HCT116 (cell line): ENCODE results near the gene SAV1. TPM values are rescaled to one million over a fixed set of nuclear protein-coding genes. Genes with fewer than 3 reads are reported as not detected.

ENCODE experiments used
- ATAC-seq: fragments of 200-7000 bp; cut with Tn5 transposase; 2 replicates; pipeline ENCODE4 v1.9.1; 2020; ENCODE audit warnings: mild to moderate bottlenecking, moderate library complexity
- BruUV-seq: library from RNA; stranded (reverse); fragments of 400-500 nt; replicated peaks from 2 replicates; lab custom pipeline; 2021; lab: Mats Ljungman, UMichigan
- CTCF ChIA-PET: fragments of 300-600 bp; sonication (Branson Sonifier 250); formaldehyde crosslinking; loops from one replicate; lab custom pipeline; 2021; ENCODE audit warnings: antibody characterized with exemption; lab: Charles Lee
- POLR2A ChIA-PET: fragments of 300-600, 350-600 bp; sonication (Branson Sonifier 250); formaldehyde crosslinking; loops from one replicate; lab custom pipeline; 2021; ENCODE audit warnings: antibody characterized with exemption; lab: Charles Lee
- RAD21 ChIA-PET, 2 experiments: fragments of 300-600 bp; sonication (Branson Sonifier 250); formaldehyde crosslinking; loops; one replicate each; lab custom pipeline; 2023; ENCODE audit warnings: low total read pairs in 2 of 2; ENCODE audit not compliant: uncharacterized antibody in 2 of 2, unreplicated experiment in 2 of 2, low non-redundant PET in 1 of 2; lab: Charles Lee
- DNase-seq: peaks from one replicate; pipeline ENCODE4 v3.0.0-alpha.2; 2010; ENCODE audit warnings: low read depth, low spot score
- H2AFZ ChIP-seq: fragments of 200-600 bp; shearing (Covaris generic), sonication (generic); 2 replicates; pipeline ENCODE4 v1.6.1; 2017; ENCODE audit warnings: low read depth, mixed run types, mixed read lengths, antibody characterized with exemption, low read length; ENCODE audit not compliant: poor library complexity, severe bottlenecking
- H3K27ac ChIP-seq: 2 replicates; pipeline ENCODE4 v1.5.1; 2012; ENCODE audit warnings: low read depth, low read length
- H3K27me3 ChIP-seq: fragments of 200-600 bp; sonication (generic); 2 replicates; pipeline ENCODE4 v1.6.1; 2016; ENCODE audit warnings: mixed run types, low read length, mixed read lengths; ENCODE audit not compliant: insufficient read depth
- H3K36me3 ChIP-seq, 2 experiments: fragments of 200-500 bp in 1 of 2; fragments of 200-600 bp in 1 of 2; sonication (Bioruptor generic) in 1 of 2; sonication (generic) in 1 of 2; 2 replicates each; pipeline versions ENCODE4 v1.5.1 to v1.6.1; 2014 to 2016; ENCODE audit warnings: low read length in 2 of 2, inconsistent platforms in 1 of 2, mixed read lengths in 1 of 2, mixed run types in 1 of 2; ENCODE audit not compliant: insufficient read depth in 2 of 2, control insufficient read depth in 1 of 2
- H3K4me1 ChIP-seq, 2 experiments: fragments of 200-600 bp in 1 of 2; sonication (generic) in 1 of 2; 2 replicates each; pipeline versions ENCODE4 v1.5.1 to v1.6.1; 2012 to 2017; ENCODE audit warnings: low read length in 2 of 2, inconsistent platforms in 1 of 2, mild to moderate bottlenecking in 1 of 2, mixed read lengths in 1 of 2, mixed run types in 1 of 2, moderate library complexity in 1 of 2; ENCODE audit not compliant: insufficient read depth in 2 of 2, control insufficient read depth in 1 of 2
- H3K4me2 ChIP-seq: fragments of 200-600 bp; sonication (generic); 2 replicates; pipeline ENCODE4 v1.6.1; 2017; ENCODE audit warnings: mixed run types, low read length, mixed read lengths
- H3K4me3 ChIP-seq, 2 experiments: fragments of 200-600 bp in 1 of 2; sonication (generic) in 1 of 2; replicated peaks in 1 of 2; 2 replicates each; pipeline ENCODE4 v1.5.1; 2011 to 2016; ENCODE audit warnings: low read length in 2 of 2, control low read depth in 1 of 2, low read depth in 1 of 2, mild to moderate bottlenecking in 1 of 2, mixed read lengths in 1 of 2, mixed run types in 1 of 2
- H3K79me2 ChIP-seq: fragments of 200-600 bp; sonication (generic); 2 replicates; pipeline ENCODE4 v1.6.1; 2017; ENCODE audit warnings: mild to moderate bottlenecking, mixed run types, low read length, moderate library complexity, mixed read lengths; ENCODE audit not compliant: insufficient read depth
- H3K9ac ChIP-seq: fragments of 200-600 bp; sonication (generic); 2 replicates; pipeline ENCODE4 v1.6.1; 2016; ENCODE audit warnings: low read length, mixed read lengths
- H3K9me2 ChIP-seq: fragments of 200-600 bp; sonication (generic), shearing (Covaris generic); 2 replicates; pipeline ENCODE4 v1.6.1; 2017; ENCODE audit warnings: mixed run types, mild to moderate bottlenecking, moderate library complexity; ENCODE audit not compliant: insufficient read depth
- H3K9me3 ChIP-seq, 2 experiments: fragments of 200-500 bp in 1 of 2; fragments of 200-600 bp in 1 of 2; sonication (Bioruptor generic) in 1 of 2; sonication (generic) in 1 of 2; 2 replicates each; pipeline ENCODE4 v1.6.1; 2014 to 2017; ENCODE audit warnings: low read length in 2 of 2, mixed read lengths in 2 of 2, inconsistent platforms in 1 of 2, low read depth in 1 of 2, mild to moderate bottlenecking in 1 of 2, mixed run types in 1 of 2, moderate library complexity in 1 of 2; ENCODE audit not compliant: control insufficient read depth in 1 of 2, insufficient read depth in 1 of 2
- H4K20me1 ChIP-seq: fragments of 200-600 bp; sonication (generic), shearing (Covaris generic); 2 replicates; pipeline ENCODE4 v1.6.1; 2017; ENCODE audit warnings: mixed run types, mild to moderate bottlenecking, moderate library complexity; ENCODE audit not compliant: insufficient read depth
- CEBPB ChIP-seq: IDR thresholded peaks from 2 replicates; pipeline ENCODE4 v1.6.1; 2012; ENCODE audit warnings: low read depth
- CTCF ChIP-seq, 3 experiments: fragments of 200-600 bp in 1 of 3; sonication (generic) in 1 of 3; IDR thresholded peaks in 2 of 3; conservative IDR thresholded peaks in 1 of 3; 2 replicates each; pipeline ENCODE4 v1.5.1; 2012 to 2017; ENCODE audit warnings: low read depth in 2 of 3, low read length in 2 of 3, antibody characterized with exemption in 1 of 3, borderline replicate concordance in 1 of 3, control low read depth in 1 of 3, mild to moderate bottlenecking in 1 of 3, mixed read lengths in 1 of 3, mixed run types in 1 of 3, moderate library complexity in 1 of 3; ENCODE audit not compliant: insufficient read depth in 1 of 3
- EZH2 ChIP-seq: fragments of 200-600 bp; sonication (generic); IDR thresholded peaks from 2 replicates; pipeline ENCODE4 v1.6.1; 2017; ENCODE audit warnings: antibody characterized with exemption, mixed run types
- EZH2phosphoT487 ChIP-seq: fragments of 200-600 bp; IDR thresholded peaks from 2 replicates; pipeline ENCODE4 v1.6.1; 2018; ENCODE audit warnings: antibody characterized with exemption, borderline replicate concordance
- POLR2A ChIP-seq: IDR thresholded peaks from 2 replicates; pipeline ENCODE4 v1.7.0; 2011; ENCODE audit warnings: borderline replicate concordance; ENCODE audit not compliant: insufficient read depth, insufficient read length; ENCODE audit errors: extremely low read depth
- POLR2AphosphoS5 ChIP-seq: IDR thresholded peaks from 2 replicates; pipeline ENCODE4 v1.6.1; 2011; ENCODE audit warnings: mild to moderate bottlenecking, low read depth, low read length, moderate library complexity
- SRF ChIP-seq: IDR thresholded peaks from 2 replicates; pipeline ENCODE4 v1.6.1; 2012; ENCODE audit warnings: low read depth
- YY1 ChIP-seq: IDR thresholded peaks from 2 replicates; pipeline ENCODE4 v1.6.1; 2011; ENCODE audit warnings: low read length, low read depth, moderate library complexity, mild to moderate bottlenecking; ENCODE audit not compliant: insufficient replicate concordance; ENCODE audit errors: extremely low read depth
- ZNF274 ChIP-seq: fragments of 200-500 bp; sonication (Bioruptor generic); IDR thresholded peaks from 2 replicates; pipeline ENCODE4 v1.6.1; 2014; ENCODE audit warnings: mild to moderate bottlenecking, low read depth, low read length, inconsistent platforms
- intact Hi-C: fragments of 100-400 bp; cut with micrococcal nuclease; formaldehyde crosslinking; loops from 2 replicates; pipeline ENCODE4 v1.10.0; 2022
- total RNA-seq: library from RNA; stranded (reverse); gene quantifications from one replicate; pipeline ENCODE4 v1.2.1, GENCODE V29; 2021; ENCODE audit not compliant: unreplicated experiment
- TF ChIP-seq, protein P1 (sequence below): IDR thresholded peaks from 2 replicates; pipeline ENCODE4 v1.6.1; 2012
- TF ChIP-seq, protein P2 (sequence below): IDR thresholded peaks from 2 replicates; pipeline ENCODE4 v1.6.1; 2012

The SAV1 gene
- total RNA-seq, 1 experiment from 2014 or later, result 38.0 TPM

DNA sequence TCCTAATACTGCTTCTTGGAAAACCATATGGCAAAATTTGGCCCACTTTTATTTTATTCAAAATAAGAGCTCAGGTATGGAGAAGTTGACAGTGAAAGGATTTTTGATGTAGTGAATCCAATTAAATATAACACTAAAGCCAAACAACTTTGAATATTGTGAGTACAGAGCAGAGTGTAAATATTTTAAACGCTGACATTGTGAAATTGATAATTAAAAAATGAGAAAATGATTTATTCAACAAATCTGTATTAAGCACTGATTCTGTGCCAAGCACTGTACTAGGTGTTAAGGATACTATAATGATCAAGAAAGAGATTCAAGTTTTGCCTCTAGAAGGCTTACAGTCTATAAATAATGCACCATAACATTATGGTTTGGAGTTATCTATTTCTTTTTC lies 57.6 kb downstream of the SAV1 start:
- DNase-seq (no peak), ATAC-seq (no peak)
- Histone ChIP-seq H3K36me3 (no peaks in the 10 kb centered on the region), H3K9me3 (no peaks in the 10 kb centered on the region), H2AFZ (no peak overlapping the region), H3K4me2 (no peak overlapping the region), H3K79me2 (no peaks in the 10 kb centered on the region), H3K9ac (no peak overlapping the region), H3K27me3 (no peaks in the 10 kb centered on the region), H3K9me2 (no peaks in the 10 kb centered on the region), H4K20me1 (no peaks in the 10 kb centered on the region), H3K4me3 (no peak overlapping the region), H3K4me1 (no peaks in the 10 kb centered on the region), H3K27ac (no peak overlapping the region)
- ChIA-PET CTCF (interaction anchor here (1.1 to 1.6 kb wide), 2 partner anchors 9 to 250 kb away, joined by 3 to 6 read pairs; no protein-coding TSS in a partner anchor), RAD21 (no interaction called here), POLR2A (no interaction called here)
- no TSS peak for BruUV-seq
- TF ChIP-seq EZH2 (no peak), EZH2phosphoT487 (no peak), POLR2A (no peak), SRF (no peak), CTCF (IDR thresholded peaks at IDR 0.05 in 2 of 3, conservative IDR thresholded peaks at IDR 0.05 in 1 of 3; ENCODE audit: borderline replicate concordance in 1 of 3, insufficient read depth in 1 of 3, low read depth in 2 of 3, low read length in 2 of 3) (no peak)
- TF ChIP-seq, protein P1, sequence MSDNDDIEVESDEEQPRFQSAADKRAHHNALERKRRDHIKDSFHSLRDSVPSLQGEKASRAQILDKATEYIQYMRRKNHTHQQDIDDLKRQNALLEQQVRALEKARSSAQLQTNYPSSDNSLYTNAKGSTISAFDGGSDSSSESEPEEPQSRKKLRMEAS, result no peak
- intact Hi-C loops, result no loop called here

GRCh38 chr14:50608302-50608851 lies 59.7 kb downstream of the SAV1 start:
- ChIA-PET RAD21 (no interaction called here), CTCF (interaction anchor here (1.1 kb wide), 1 partner anchor 8 kb away, joined by 3 read pairs; no protein-coding TSS in a partner anchor), POLR2A (no interaction called here)
- Histone ChIP-seq H3K4me2 (no peak overlapping the region), H3K27me3 (no peaks in the 10 kb centered on the region), H3K9me3 (no peaks in the 10 kb centered on the region), H3K4me3 (no peak overlapping the region), H3K9ac (no peak overlapping the region), H3K27ac (no peak overlapping the region), H4K20me1 (no peaks in the 10 kb centered on the region), H2AFZ (no peak overlapping the region), H3K9me2 (no peaks in the 10 kb centered on the region), H3K4me1 (no peaks in the 10 kb centered on the region), H3K79me2 (no peaks in the 10 kb centered on the region), H3K36me3 (no peaks in the 10 kb centered on the region)
- ATAC-seq, result no peak
- BruUV-seq, result no TSS peak
- TF ChIP-seq CEBPB, result no peak
- TF ChIP-seq, protein P1, result no peak
- TF ChIP-seq YY1, result no peak
- TF ChIP-seq, protein P2, sequence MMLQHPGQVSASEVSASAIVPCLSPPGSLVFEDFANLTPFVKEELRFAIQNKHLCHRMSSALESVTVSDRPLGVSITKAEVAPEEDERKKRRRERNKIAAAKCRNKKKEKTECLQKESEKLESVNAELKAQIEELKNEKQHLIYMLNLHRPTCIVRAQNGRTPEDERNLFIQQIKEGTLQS, result no peak
- no peak for TF ChIP-seq POLR2A
- no peak for TF ChIP-seq SRF
- no peak for TF ChIP-seq POLR2AphosphoS5
- TF ChIP-seq ZNF274, result no peak
- intact Hi-C loops, result no loop called here
- no peak for DNase-seq
